Measurements from ENCODE around the gene BIN1. TPM values are rescaled to one million over a fixed set of nuclear protein-coding genes. Genes with fewer than 3 reads are reported as not detected.

The BIN1 gene
- total and polyA plus RNA-seq, 4 donors = 103 to 220 (median 163) TPM

GRCh38 chr2:127064642-127065250 lies 42.2 kb downstream of the BIN1 start:
- Histone ChIP-seq H3K9me3 (ENCODE audit: control insufficient read depth, insufficient read depth, low read length) (no peaks in the 10 kb centered on the region), H3K27ac (ENCODE audit: low read depth, low read length) (peak overlapping the region; percentile 45), H3K27me3 (ENCODE audit: control insufficient read depth, insufficient read depth, low read length) (no peaks in the 10 kb centered on the region), H3K4me3 (ENCODE audit: low read depth, low read length) (no peak overlapping the region), H3K36me3 (ENCODE audit: control insufficient read depth, insufficient read depth, low read length) (peaks cover 94% of the 10 kb centered on the region), H3K4me1 (ENCODE audit: control insufficient read depth, insufficient read depth, low read length) (peaks cover 46% of the 10 kb centered on the region)
- DNase-seq (ENCODE audit: low read depth in 4 of 6, low spot score in 6 of 6) = peak in 1 of 6 donors; percentile 49
- 48% methylated on average over 12 of the region's 17 CpGs for WGBS (ENCODE audit: insufficient coverage)

DNA sequence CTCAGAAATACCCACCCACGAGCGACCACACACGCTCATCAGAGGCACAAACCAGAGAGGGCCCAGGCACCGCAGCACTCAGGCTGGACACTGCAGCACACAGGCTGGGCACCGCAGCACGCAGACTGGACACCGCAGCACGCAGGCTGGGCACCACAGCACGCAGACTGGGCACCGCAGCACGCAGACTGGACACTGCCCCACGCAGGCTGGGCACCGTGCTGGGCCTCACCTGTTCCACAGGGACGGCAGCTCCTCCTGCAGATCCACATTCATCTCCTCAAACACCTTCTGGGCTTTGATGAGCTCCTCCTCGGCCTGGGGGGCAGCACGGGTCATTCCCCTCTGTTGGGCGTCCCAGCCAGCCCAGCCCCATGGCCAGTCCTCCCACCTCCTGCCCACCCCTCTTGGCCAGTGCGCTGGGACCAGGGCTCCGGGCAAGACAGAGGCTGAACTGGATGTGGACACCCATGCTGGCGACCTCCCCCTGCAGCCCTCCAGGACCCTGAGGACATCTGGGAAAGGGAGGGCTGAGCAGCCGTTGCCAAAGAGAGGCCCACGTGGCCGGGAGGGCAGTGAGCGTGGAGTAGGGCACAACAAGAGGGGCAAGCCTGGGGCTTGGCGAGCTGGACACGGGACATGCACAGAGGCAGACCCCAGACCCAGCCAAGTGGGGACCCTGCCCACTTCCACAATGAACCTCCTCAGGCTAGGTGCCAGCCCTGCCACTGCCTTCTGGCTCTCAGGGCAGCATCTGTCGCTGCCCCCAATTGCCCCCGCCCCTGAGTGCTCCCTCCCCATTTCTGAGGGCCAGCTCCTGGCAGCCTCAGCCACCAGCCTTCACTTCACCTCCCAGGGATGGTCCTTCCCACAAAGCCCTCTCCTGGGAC lies 43.0 kb downstream of the BIN1 start:
- Histone ChIP-seq H3K4me1 (ENCODE audit: control insufficient read depth, insufficient read depth, low read length) (peaks cover 44% of the 10 kb centered on the region), H3K36me3 (ENCODE audit: control insufficient read depth, insufficient read depth, low read length) (peaks cover 94% of the 10 kb centered on the region), H3K9me3 (ENCODE audit: control insufficient read depth, insufficient read depth, low read length) (no peaks in the 10 kb centered on the region), H3K27me3 (ENCODE audit: control insufficient read depth, insufficient read depth, low read length) (no peaks in the 10 kb centered on the region), H3K27ac (ENCODE audit: low read depth, low read length) (peak overlapping the region; percentile 45), H3K4me3 (ENCODE audit: low read depth, low read length) (no peak overlapping the region)
- DNase-seq (ENCODE audit: low read depth in 4 of 6, low spot score in 6 of 6) = no peak
- 88% methylated on average over 27 of the region's 28 CpGs for WGBS (ENCODE audit: insufficient coverage)

DNA sequence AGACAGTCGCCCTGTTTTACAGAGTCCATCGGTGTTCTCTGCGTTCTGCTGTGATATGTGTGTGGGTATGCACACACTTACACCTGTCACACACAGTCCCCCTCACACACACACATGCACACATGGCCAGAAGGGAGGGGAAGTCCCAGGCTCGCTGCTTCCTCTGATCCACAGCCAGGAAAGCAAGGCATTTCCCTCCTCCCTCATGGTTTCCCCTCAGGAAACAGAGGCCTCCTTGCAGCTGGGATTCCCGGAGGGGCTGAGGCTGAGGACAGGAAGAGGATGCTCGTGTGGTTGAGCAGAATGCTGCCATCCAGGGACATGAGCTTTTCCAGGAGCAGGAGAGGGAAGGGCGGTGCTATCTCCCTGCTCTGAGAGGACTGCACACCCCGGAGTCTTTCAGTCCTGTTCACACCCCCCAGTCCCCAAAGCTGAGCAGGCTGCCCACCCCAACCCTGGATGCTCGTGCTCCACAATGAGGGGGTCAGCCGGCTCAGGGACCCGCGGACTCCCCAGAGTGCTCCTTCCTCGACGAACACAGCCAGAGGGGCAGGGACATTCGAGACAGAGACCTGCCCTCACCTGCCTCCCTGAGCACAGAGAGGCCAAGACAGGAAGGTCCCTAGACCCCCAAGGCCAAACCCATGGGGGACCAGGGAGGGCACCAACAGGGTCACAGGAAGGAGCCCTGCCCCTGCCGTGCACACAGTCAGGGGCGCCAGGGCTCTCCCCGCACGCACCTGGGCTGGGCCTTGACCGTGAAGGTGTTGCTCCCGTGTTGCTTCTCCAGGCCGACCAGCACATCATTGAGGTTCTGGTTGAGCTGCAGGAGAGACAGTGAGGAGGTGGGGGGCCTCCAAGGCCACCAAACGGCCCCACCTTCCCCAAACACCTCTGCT lies 45.3 kb downstream of the BIN1 start:
- DNase-seq (ENCODE audit: low read depth in 4 of 6, low spot score in 6 of 6) = peak in 1 of 6 donors; percentile 40
- H3K27ac ChIP-seq (ENCODE audit: low read depth, low read length) = no peak overlapping the region
- peaks cover 94% of the 10 kb centered on the region for H3K36me3 ChIP-seq (ENCODE audit: control insufficient read depth, insufficient read depth, low read length)
- no peak overlapping the region for H3K4me3 ChIP-seq (ENCODE audit: low read depth, low read length)
- no peaks in the 10 kb centered on the region for H3K9me3 ChIP-seq (ENCODE audit: control insufficient read depth, insufficient read depth, low read length)
- 78% methylated on average over 15 of the region's 23 CpGs for WGBS (ENCODE audit: insufficient coverage)
- H3K27me3 ChIP-seq (ENCODE audit: control insufficient read depth, insufficient read depth, low read length) = no peaks in the 10 kb centered on the region
- peaks cover 34% of the 10 kb centered on the region for H3K4me1 ChIP-seq (ENCODE audit: control insufficient read depth, insufficient read depth, low read length)

DNA sequence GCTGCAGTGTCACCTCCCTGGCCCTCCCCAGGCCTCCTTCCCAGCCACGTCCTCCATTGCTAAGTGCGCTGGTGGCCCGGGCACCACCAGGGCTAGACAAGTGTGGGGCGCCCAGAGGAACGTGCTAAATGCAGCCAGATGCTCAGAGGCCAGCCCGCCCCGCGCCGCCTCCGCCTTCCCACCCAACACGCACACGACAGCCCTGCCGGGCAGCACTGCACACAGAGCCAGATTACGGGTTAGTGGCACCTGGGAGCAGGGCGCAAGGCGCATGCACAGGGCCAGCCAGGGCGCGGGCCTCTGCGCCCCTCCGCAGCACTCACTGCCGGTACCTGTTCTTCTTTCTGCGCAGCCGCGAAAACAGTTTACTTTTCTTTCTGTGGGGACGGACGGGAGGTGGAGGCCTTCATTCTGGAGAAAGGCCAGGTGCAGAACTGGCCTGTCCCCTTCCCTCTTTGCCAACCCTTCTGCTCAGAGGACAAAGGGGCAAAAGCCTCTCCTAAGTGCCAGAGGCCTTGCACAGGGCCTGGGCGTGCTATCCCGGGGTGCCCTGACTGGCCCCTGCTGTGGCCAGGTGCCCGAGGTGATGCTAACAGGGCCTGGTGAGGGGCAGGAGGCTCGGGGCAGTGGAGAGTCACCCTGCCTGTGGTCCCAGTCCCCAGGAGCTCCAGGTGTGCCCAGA lies 46.5 kb downstream of the BIN1 start:
- 94% methylated on average over 30 of the region's 30 CpGs for WGBS (ENCODE audit: insufficient coverage)
- Histone ChIP-seq H3K27me3 (ENCODE audit: control insufficient read depth, insufficient read depth, low read length) (no peaks in the 10 kb centered on the region), H3K9me3 (ENCODE audit: control insufficient read depth, insufficient read depth, low read length) (no peaks in the 10 kb centered on the region), H3K27ac (ENCODE audit: low read depth, low read length) (no peak overlapping the region), H3K36me3 (ENCODE audit: control insufficient read depth, insufficient read depth, low read length) (peaks cover 96% of the 10 kb centered on the region), H3K4me1 (ENCODE audit: control insufficient read depth, insufficient read depth, low read length) (peaks cover 27% of the 10 kb centered on the region), H3K4me3 (ENCODE audit: low read depth, low read length) (no peak overlapping the region)
- DNase-seq (ENCODE audit: low read depth in 4 of 6, low spot score in 6 of 6) = no peak

DNA sequence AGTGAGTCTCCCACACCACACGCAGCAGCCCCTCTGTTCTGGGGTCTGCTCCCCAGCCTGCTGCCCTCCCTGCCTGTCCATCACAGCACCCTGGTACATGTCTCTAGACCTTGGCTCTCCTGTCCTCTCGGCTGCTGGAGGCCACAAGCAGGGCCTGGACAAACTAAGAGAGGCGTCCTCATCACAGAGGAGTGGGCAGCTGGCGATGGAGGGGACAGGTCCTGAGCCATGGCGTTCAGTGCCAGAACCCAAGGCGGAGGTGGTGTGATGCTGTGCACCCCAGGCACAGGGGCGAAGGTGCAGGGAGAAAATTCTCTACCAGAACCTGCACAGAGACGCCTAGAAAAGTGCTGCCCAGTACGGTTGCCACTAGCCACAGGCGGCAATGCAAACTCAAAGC lies 47.4 kb downstream of the BIN1 start:
- H3K4me3 ChIP-seq (ENCODE audit: low read depth, low read length) = no peak overlapping the region
- 94% methylated on average over 10 of the region's 10 CpGs for whole genome bisulfite sequencing (ENCODE audit: insufficient coverage)
- peaks cover 18% of the 10 kb centered on the region for H3K4me1 ChIP-seq (ENCODE audit: control insufficient read depth, insufficient read depth, low read length)
- H3K27ac ChIP-seq (ENCODE audit: low read depth, low read length) = no peak overlapping the region
- H3K36me3 ChIP-seq (ENCODE audit: control insufficient read depth, insufficient read depth, low read length) = peaks cover 96% of the 10 kb centered on the region
- H3K27me3 ChIP-seq (ENCODE audit: control insufficient read depth, insufficient read depth, low read length) = no peaks in the 10 kb centered on the region
- H3K9me3 ChIP-seq (ENCODE audit: control insufficient read depth, insufficient read depth, low read length) = no peaks in the 10 kb centered on the region
- no peak for DNase-seq (ENCODE audit: low read depth in 4 of 6, low spot score in 6 of 6)

- WGBS (ENCODE audit: insufficient coverage) = 78% methylated on average over 10 of the region's 14 CpGs
- no peak overlapping the region for H3K27ac ChIP-seq (ENCODE audit: low read depth, low read length)
- H3K4me1 ChIP-seq (ENCODE audit: control insufficient read depth, insufficient read depth, low read length) = peaks cover 14% of the 10 kb centered on the region
- DNase-seq (ENCODE audit: low read depth in 4 of 6, low spot score in 6 of 6) = no peak
- no peak overlapping the region for H3K4me3 ChIP-seq (ENCODE audit: low read depth, low read length)
- H3K36me3 ChIP-seq (ENCODE audit: control insufficient read depth, insufficient read depth, low read length) = peaks cover 96% of the 10 kb centered on the region
- H3K27me3 ChIP-seq (ENCODE audit: control insufficient read depth, insufficient read depth, low read length) = no peaks in the 10 kb centered on the region
- no peaks in the 10 kb centered on the region for H3K9me3 ChIP-seq (ENCODE audit: control insufficient read depth, insufficient read depth, low read length)
These were observed 48.1 kb downstream of the BIN1 start for GRCh38 chr2:127058954-127059252.

- Histone ChIP-seq H3K36me3 (ENCODE audit: control insufficient read depth, insufficient read depth, low read length) (peaks cover 96% of the 10 kb centered on the region), H3K27me3 (ENCODE audit: control insufficient read depth, insufficient read depth, low read length) (no peaks in the 10 kb centered on the region), H3K4me1 (ENCODE audit: control insufficient read depth, insufficient read depth, low read length) (peaks cover 17% of the 10 kb centered on the region), H3K27ac (ENCODE audit: low read depth, low read length) (no peak overlapping the region), H3K4me3 (ENCODE audit: low read depth, low read length) (no peak overlapping the region), H3K9me3 (ENCODE audit: control insufficient read depth, insufficient read depth, low read length) (no peaks in the 10 kb centered on the region)
- no peak for DNase-seq (ENCODE audit: low read depth in 4 of 6, low spot score in 6 of 6)
- WGBS (ENCODE audit: insufficient coverage) = 75% methylated on average over 10 of the region's 11 CpGs
These were observed 48.6 kb downstream of the BIN1 start for GRCh38 chr2:127058246-127058953.

- no peak for DNase-seq (ENCODE audit: low read depth in 4 of 6, low spot score in 6 of 6)
- peaks cover 21% of the 10 kb centered on the region for H3K4me1 ChIP-seq (ENCODE audit: control insufficient read depth, insufficient read depth, low read length)
- H3K9me3 ChIP-seq (ENCODE audit: control insufficient read depth, insufficient read depth, low read length) = no peaks in the 10 kb centered on the region
- H3K27ac ChIP-seq (ENCODE audit: low read depth, low read length) = no peak overlapping the region
- WGBS (ENCODE audit: insufficient coverage) = 76% methylated on average over 29 of the region's 31 CpGs
- H3K4me3 ChIP-seq (ENCODE audit: low read depth, low read length) = no peak overlapping the region
- peaks cover 97% of the 10 kb centered on the region for H3K36me3 ChIP-seq (ENCODE audit: control insufficient read depth, insufficient read depth, low read length)
- H3K27me3 ChIP-seq (ENCODE audit: control insufficient read depth, insufficient read depth, low read length) = no peaks in the 10 kb centered on the region
These were observed 49.3 kb downstream of the BIN1 start for GRCh38 chr2:127057371-127058245.

Measured in spinal cord (tissue), 10 donors.